Middle frontal gyrus (tissue), 1 donor: Measurements from ENCODE around the gene C4orf46.

Experiments
- DNase-seq: peaks from one replicate; pipeline ENCODE4 v3.0.0-alpha.2; 2015; ENCODE audit warnings: low spot score; ENCODE audit errors: extremely low spot score

C4orf46 gene

GRCh38 chr4:158656439-158656838 is 15.2 kb downstream of the C4orf46 start:
- no peak for DNase-seq

- no peak for DNase-seq
Observed at GRCh38 chr4:158652920-158653319, 18.8 kb downstream of the C4orf46 start.

- no peak for DNase-seq
Observed at GRCh38 chr4:158649111-158649680, 22.5 kb downstream of the C4orf46 start.

DNA sequence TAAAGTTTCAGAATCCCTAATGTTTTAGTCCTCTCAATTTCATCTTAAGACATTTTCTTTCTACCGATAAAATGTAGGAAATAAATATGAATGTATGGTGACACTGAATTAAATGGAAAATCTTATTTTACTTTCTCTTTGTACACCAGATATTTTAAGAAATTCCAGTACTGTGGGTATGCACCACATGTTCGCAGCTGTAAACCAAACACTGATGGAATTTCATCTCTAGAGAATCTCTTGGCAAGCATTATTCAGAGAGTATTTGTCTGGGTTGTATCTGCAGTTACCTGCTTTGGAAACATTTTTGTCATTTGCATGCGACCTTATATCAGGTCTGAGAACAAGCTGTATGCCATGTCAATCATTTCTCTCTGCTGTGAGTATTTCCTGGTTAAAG is 26.9 kb downstream of the C4orf46 start:
- DNase-seq, result no peak

DNA sequence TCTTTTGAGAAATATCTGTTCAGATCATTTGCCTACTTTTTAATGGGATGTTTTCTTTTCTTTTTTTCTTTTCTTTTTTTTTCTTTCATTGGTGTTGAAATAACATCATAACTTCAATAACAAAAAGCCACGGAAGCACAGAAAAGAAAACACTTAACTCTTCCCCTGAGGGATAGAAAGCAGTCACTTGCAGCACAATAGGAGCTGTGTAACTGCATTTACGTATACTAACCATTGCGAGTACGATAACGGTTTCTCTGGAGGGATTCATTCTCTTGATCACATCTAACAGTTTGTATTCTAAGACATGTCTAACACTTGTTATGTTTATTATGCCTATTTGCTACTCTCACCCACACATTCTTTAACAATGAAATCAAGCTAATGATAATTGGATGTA is 27.3 kb downstream of the C4orf46 start:
- no peak for DNase-seq

DNA sequence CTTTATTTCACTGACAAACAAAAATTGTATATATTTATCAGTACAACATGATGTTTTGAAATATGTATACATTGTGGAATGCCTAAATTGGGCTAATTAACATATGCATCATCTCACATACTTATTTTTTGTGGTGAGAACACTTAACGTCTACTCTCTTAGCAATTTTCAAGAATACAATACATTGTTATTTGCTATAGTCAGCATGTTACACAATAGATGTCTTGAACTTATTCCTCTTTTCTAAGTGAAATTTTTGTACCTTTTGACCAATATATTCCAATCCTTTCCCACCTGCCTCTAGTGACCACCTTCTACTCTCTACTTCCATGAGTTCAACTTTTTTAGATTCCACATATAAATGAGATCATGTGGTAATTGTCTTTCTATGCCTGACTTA is 35.1 kb downstream of the C4orf46 start:
- no peak for DNase-seq

DNA sequence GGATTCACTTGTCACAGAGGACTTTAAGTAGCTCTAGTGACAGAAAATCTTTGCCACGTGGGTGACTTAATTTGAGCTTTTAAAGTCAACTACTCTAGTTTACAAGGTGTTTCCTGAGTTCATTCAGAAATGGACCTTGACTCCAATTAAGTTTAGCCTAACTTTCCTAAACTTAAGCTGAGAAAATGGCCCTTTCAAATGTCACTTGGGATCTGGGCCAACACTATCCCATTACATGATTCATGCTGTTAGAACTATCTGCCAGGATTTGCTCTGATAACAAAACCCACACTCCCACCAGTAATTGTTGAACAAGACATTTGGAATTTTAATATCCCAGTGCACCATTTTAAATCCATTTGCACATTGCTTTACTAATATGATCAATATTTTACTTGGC is 40.8 kb downstream of the C4orf46 start:
- no peak for DNase-seq

GRCh38 chr4:158625544-158625943 is 46.1 kb downstream of the C4orf46 start:
- DNase-seq, result no peak

DNA sequence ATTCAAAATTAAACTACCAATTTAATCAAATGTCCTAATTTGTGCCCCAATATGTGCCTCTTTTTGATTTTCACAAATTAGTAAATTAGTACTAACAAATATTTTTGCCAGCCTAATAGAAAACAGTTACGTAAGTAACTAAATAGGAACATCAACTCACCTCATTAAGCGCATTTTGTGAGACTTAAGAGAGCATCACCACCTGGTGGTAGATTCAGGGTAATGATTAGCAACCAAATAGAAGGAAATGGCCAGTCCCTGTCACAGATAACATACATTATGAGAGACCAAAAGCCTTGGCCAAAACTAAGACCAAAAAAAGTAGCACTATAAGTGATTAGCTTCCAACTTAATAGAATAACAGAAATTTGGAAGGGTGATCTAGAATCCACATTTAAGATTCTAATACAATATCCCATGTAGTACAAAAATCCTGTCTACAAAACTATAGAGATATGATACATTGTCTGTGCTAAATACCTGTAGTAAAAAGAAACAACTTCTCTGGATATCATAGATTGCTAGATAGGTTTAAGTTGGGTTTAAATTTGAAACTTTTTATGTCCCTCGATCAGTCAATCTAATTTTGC is 46.7 kb downstream of the C4orf46 start:
- DNase-seq, result no peak

- no peak for DNase-seq
Observed at GRCh38 chr4:158622251-158622650, 49.4 kb downstream of the C4orf46 start.

- no peak for DNase-seq
Observed at GRCh38 chr4:158621729-158622128, 50.0 kb downstream of the C4orf46 start.

GRCh38 chr4:158617956-158618355 is 53.7 kb downstream of the C4orf46 start:
- DNase-seq, result no peak
